HCT116 (cell line): ENCODE measurements around the gene TAAR8. TPM values are rescaled to one million over a fixed set of nuclear protein-coding genes. Genes with fewer than 3 reads are reported as not detected.

Experiments
- ATAC-seq: fragments of 200-7000 bp; cut with Tn5 transposase; 2 replicates; pipeline ENCODE4 v1.9.1; 2020; ENCODE audit warnings: mild to moderate bottlenecking, moderate library complexity
- BruUV-seq: library from RNA; stranded (reverse); fragments of 400-500 nt; replicated peaks from 2 replicates; lab custom pipeline; 2021; lab: Mats Ljungman, UMichigan
- CTCF ChIA-PET: fragments of 300-600 bp; sonication (Branson Sonifier 250); formaldehyde crosslinking; loops from one replicate; lab custom pipeline; 2021; ENCODE audit warnings: antibody characterized with exemption; lab: Charles Lee
- POLR2A ChIA-PET: fragments of 300-600, 350-600 bp; sonication (Branson Sonifier 250); formaldehyde crosslinking; loops from one replicate; lab custom pipeline; 2021; ENCODE audit warnings: antibody characterized with exemption; lab: Charles Lee
- RAD21 ChIA-PET, 2 experiments: fragments of 300-600 bp; sonication (Branson Sonifier 250); formaldehyde crosslinking; loops; one replicate each; lab custom pipeline; 2023; ENCODE audit warnings: low total read pairs in 2 of 2; ENCODE audit not compliant: uncharacterized antibody in 2 of 2, unreplicated experiment in 2 of 2, low non-redundant PET in 1 of 2; lab: Charles Lee
- DNase-seq: peaks from one replicate; pipeline ENCODE4 v3.0.0-alpha.2; 2010; ENCODE audit warnings: low read depth, low spot score
- H2AFZ ChIP-seq: fragments of 200-600 bp; shearing (Covaris generic), sonication (generic); 2 replicates; pipeline ENCODE4 v1.6.1; 2017; ENCODE audit warnings: low read depth, mixed run types, mixed read lengths, antibody characterized with exemption, low read length; ENCODE audit not compliant: poor library complexity, severe bottlenecking
- H3K27ac ChIP-seq: 2 replicates; pipeline ENCODE4 v1.5.1; 2012; ENCODE audit warnings: low read depth, low read length
- H3K27me3 ChIP-seq: fragments of 200-600 bp; sonication (generic); 2 replicates; pipeline ENCODE4 v1.6.1; 2016; ENCODE audit warnings: mixed run types, low read length, mixed read lengths; ENCODE audit not compliant: insufficient read depth
- H3K36me3 ChIP-seq, 2 experiments: fragments of 200-500 bp in 1 of 2; fragments of 200-600 bp in 1 of 2; sonication (Bioruptor generic) in 1 of 2; sonication (generic) in 1 of 2; 2 replicates each; pipeline versions ENCODE4 v1.5.1 to v1.6.1; 2014 to 2016; ENCODE audit warnings: low read length in 2 of 2, inconsistent platforms in 1 of 2, mixed read lengths in 1 of 2, mixed run types in 1 of 2; ENCODE audit not compliant: insufficient read depth in 2 of 2, control insufficient read depth in 1 of 2
- H3K4me1 ChIP-seq, 2 experiments: fragments of 200-600 bp in 1 of 2; sonication (generic) in 1 of 2; 2 replicates each; pipeline versions ENCODE4 v1.5.1 to v1.6.1; 2012 to 2017; ENCODE audit warnings: low read length in 2 of 2, inconsistent platforms in 1 of 2, mild to moderate bottlenecking in 1 of 2, mixed read lengths in 1 of 2, mixed run types in 1 of 2, moderate library complexity in 1 of 2; ENCODE audit not compliant: insufficient read depth in 2 of 2, control insufficient read depth in 1 of 2
- H3K4me2 ChIP-seq: fragments of 200-600 bp; sonication (generic); 2 replicates; pipeline ENCODE4 v1.6.1; 2017; ENCODE audit warnings: mixed run types, low read length, mixed read lengths
- H3K4me3 ChIP-seq, 2 experiments: fragments of 200-600 bp in 1 of 2; sonication (generic) in 1 of 2; replicated peaks in 1 of 2; 2 replicates each; pipeline ENCODE4 v1.5.1; 2011 to 2016; ENCODE audit warnings: low read length in 2 of 2, control low read depth in 1 of 2, low read depth in 1 of 2, mild to moderate bottlenecking in 1 of 2, mixed read lengths in 1 of 2, mixed run types in 1 of 2
- H3K79me2 ChIP-seq: fragments of 200-600 bp; sonication (generic); 2 replicates; pipeline ENCODE4 v1.6.1; 2017; ENCODE audit warnings: mild to moderate bottlenecking, mixed run types, low read length, moderate library complexity, mixed read lengths; ENCODE audit not compliant: insufficient read depth
- H3K9ac ChIP-seq: fragments of 200-600 bp; sonication (generic); 2 replicates; pipeline ENCODE4 v1.6.1; 2016; ENCODE audit warnings: low read length, mixed read lengths
- H3K9me2 ChIP-seq: fragments of 200-600 bp; sonication (generic), shearing (Covaris generic); 2 replicates; pipeline ENCODE4 v1.6.1; 2017; ENCODE audit warnings: mixed run types, mild to moderate bottlenecking, moderate library complexity; ENCODE audit not compliant: insufficient read depth
- H3K9me3 ChIP-seq, 2 experiments: fragments of 200-500 bp in 1 of 2; fragments of 200-600 bp in 1 of 2; sonication (Bioruptor generic) in 1 of 2; sonication (generic) in 1 of 2; 2 replicates each; pipeline ENCODE4 v1.6.1; 2014 to 2017; ENCODE audit warnings: low read length in 2 of 2, mixed read lengths in 2 of 2, inconsistent platforms in 1 of 2, low read depth in 1 of 2, mild to moderate bottlenecking in 1 of 2, mixed run types in 1 of 2, moderate library complexity in 1 of 2; ENCODE audit not compliant: control insufficient read depth in 1 of 2, insufficient read depth in 1 of 2
- H4K20me1 ChIP-seq: fragments of 200-600 bp; sonication (generic), shearing (Covaris generic); 2 replicates; pipeline ENCODE4 v1.6.1; 2017; ENCODE audit warnings: mixed run types, mild to moderate bottlenecking, moderate library complexity; ENCODE audit not compliant: insufficient read depth
- CBX3 ChIP-seq: IDR thresholded peaks from 2 replicates; pipeline ENCODE4 v1.6.1; 2012; ENCODE audit warnings: low read depth
- CEBPB ChIP-seq: IDR thresholded peaks from 2 replicates; pipeline ENCODE4 v1.6.1; 2012; ENCODE audit warnings: low read depth
- ELF1 ChIP-seq: IDR thresholded peaks from 2 replicates; pipeline ENCODE4 v1.6.1; 2012; ENCODE audit warnings: low read depth, borderline replicate concordance
- EZH2 ChIP-seq: fragments of 200-600 bp; sonication (generic); IDR thresholded peaks from 2 replicates; pipeline ENCODE4 v1.6.1; 2017; ENCODE audit warnings: antibody characterized with exemption, mixed run types
- EZH2phosphoT487 ChIP-seq: fragments of 200-600 bp; IDR thresholded peaks from 2 replicates; pipeline ENCODE4 v1.6.1; 2018; ENCODE audit warnings: antibody characterized with exemption, borderline replicate concordance
- FOSL1 ChIP-seq: IDR thresholded peaks from 2 replicates; pipeline ENCODE4 v1.6.1; 2012; ENCODE audit warnings: low read depth
- JUND ChIP-seq: IDR thresholded peaks from 2 replicates; pipeline ENCODE4 v1.6.1; 2012
- POLR2AphosphoS5 ChIP-seq: IDR thresholded peaks from 2 replicates; pipeline ENCODE4 v1.6.1; 2011; ENCODE audit warnings: mild to moderate bottlenecking, low read depth, low read length, moderate library complexity
- RAD21 ChIP-seq: IDR thresholded peaks from 2 replicates; pipeline ENCODE4 v1.6.1; 2012; ENCODE audit warnings: low read depth, mild to moderate bottlenecking
- SIN3A ChIP-seq: IDR thresholded peaks from 2 replicates; pipeline ENCODE4 v1.6.1; 2012; ENCODE audit warnings: low read depth
- TCF7L2 ChIP-seq: IDR thresholded peaks from 2 replicates; pipeline ENCODE4 v1.7.0; 2011; ENCODE audit warnings: borderline replicate concordance, inconsistent platforms; ENCODE audit not compliant: insufficient read depth, insufficient read length; ENCODE audit errors: extremely low read depth
- YY1 ChIP-seq: IDR thresholded peaks from 2 replicates; pipeline ENCODE4 v1.6.1; 2011; ENCODE audit warnings: low read length, low read depth, moderate library complexity, mild to moderate bottlenecking; ENCODE audit not compliant: insufficient replicate concordance; ENCODE audit errors: extremely low read depth
- intact Hi-C: fragments of 100-400 bp; cut with micrococcal nuclease; formaldehyde crosslinking; loops from 2 replicates; pipeline ENCODE4 v1.10.0; 2022
- total RNA-seq: library from RNA; stranded (reverse); gene quantifications from one replicate; pipeline ENCODE4 v1.2.1, GENCODE V29; 2021; ENCODE audit not compliant: unreplicated experiment
- TF ChIP-seq, protein P1 (sequence below): IDR thresholded peaks from 2 replicates; pipeline ENCODE4 v1.6.1; 2012
- TF ChIP-seq, protein P2 (sequence below), 3 experiments: fragments of 200-600 bp in 1 of 3; sonication (generic) in 1 of 3; IDR thresholded peaks in 2 of 3; conservative IDR thresholded peaks in 1 of 3; 2 replicates each; pipeline ENCODE4 v1.5.1; 2012 to 2017; ENCODE audit warnings: low read depth in 2 of 3, low read length in 2 of 3, antibody characterized with exemption in 1 of 3, borderline replicate concordance in 1 of 3, control low read depth in 1 of 3, mild to moderate bottlenecking in 1 of 3, mixed read lengths in 1 of 3, mixed run types in 1 of 3, moderate library complexity in 1 of 3; ENCODE audit not compliant: insufficient read depth in 1 of 3
- TF ChIP-seq, protein P3 (sequence below): IDR thresholded peaks from 2 replicates; pipeline ENCODE4 v1.6.1; 2012; ENCODE audit warnings: low read depth

TAAR8 gene
- total RNA-seq, 1 experiment from 2014 or later = not detected

- no peaks in the 10 kb centered on the region for H3K9me3 ChIP-seq
- no peak for DNase-seq
- no peak overlapping the region for H3K4me2 ChIP-seq
- TF ChIP-seq RAD21 (no peak), FOSL1 (no peak), CBX3 (no peak), ELF1 (no peak), EZH2phosphoT487 (no peak), TCF7L2 (no peak), POLR2AphosphoS5 (no peak), SIN3A (no peak), CEBPB (no peak), JUND (no peak), YY1 (no peak), EZH2 (no peak)
- TF ChIP-seq, protein P1, sequence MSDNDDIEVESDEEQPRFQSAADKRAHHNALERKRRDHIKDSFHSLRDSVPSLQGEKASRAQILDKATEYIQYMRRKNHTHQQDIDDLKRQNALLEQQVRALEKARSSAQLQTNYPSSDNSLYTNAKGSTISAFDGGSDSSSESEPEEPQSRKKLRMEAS = no peak
- TF ChIP-seq, protein P2, sequence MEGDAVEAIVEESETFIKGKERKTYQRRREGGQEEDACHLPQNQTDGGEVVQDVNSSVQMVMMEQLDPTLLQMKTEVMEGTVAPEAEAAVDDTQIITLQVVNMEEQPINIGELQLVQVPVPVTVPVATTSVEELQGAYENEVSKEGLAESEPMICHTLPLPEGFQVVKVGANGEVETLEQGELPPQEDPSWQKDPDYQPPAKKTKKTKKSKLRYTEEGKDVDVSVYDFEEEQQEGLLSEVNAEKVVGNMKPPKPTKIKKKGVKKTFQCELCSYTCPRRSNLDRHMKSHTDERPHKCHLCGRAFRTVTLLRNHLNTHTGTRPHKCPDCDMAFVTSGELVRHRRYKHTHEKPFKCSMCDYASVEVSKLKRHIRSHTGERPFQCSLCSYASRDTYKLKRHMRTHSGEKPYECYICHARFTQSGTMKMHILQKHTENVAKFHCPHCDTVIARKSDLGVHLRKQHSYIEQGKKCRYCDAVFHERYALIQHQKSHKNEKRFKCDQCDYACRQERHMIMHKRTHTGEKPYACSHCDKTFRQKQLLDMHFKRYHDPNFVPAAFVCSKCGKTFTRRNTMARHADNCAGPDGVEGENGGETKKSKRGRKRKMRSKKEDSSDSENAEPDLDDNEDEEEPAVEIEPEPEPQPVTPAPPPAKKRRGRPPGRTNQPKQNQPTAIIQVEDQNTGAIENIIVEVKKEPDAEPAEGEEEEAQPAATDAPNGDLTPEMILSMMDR (IDR thresholded peaks at IDR 0.05 in 2 of 3, conservative IDR thresholded peaks at IDR 0.05 in 1 of 3; ENCODE audit: borderline replicate concordance in 1 of 3, insufficient read depth in 1 of 3, low read depth in 2 of 3, low read length in 2 of 3) = no peak
- TF ChIP-seq, protein P3, sequence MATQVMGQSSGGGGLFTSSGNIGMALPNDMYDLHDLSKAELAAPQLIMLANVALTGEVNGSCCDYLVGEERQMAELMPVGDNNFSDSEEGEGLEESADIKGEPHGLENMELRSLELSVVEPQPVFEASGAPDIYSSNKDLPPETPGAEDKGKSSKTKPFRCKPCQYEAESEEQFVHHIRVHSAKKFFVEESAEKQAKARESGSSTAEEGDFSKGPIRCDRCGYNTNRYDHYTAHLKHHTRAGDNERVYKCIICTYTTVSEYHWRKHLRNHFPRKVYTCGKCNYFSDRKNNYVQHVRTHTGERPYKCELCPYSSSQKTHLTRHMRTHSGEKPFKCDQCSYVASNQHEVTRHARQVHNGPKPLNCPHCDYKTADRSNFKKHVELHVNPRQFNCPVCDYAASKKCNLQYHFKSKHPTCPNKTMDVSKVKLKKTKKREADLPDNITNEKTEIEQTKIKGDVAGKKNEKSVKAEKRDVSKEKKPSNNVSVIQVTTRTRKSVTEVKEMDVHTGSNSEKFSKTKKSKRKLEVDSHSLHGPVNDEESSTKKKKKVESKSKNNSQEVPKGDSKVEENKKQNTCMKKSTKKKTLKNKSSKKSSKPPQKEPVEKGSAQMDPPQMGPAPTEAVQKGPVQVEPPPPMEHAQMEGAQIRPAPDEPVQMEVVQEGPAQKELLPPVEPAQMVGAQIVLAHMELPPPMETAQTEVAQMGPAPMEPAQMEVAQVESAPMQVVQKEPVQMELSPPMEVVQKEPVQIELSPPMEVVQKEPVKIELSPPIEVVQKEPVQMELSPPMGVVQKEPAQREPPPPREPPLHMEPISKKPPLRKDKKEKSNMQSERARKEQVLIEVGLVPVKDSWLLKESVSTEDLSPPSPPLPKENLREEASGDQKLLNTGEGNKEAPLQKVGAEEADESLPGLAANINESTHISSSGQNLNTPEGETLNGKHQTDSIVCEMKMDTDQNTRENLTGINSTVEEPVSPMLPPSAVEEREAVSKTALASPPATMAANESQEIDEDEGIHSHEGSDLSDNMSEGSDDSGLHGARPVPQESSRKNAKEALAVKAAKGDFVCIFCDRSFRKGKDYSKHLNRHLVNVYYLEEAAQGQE = no peak
- H4K20me1 ChIP-seq = no peaks in the 10 kb centered on the region
- H3K9ac ChIP-seq = no peak overlapping the region
- no peak overlapping the region for H2AFZ ChIP-seq
- intact Hi-C loops = no loop called here
- no peak overlapping the region for H3K27ac ChIP-seq
- no peaks in the 10 kb centered on the region for H3K9me2 ChIP-seq
- no peak overlapping the region for H3K4me3 ChIP-seq
- ChIA-PET POLR2A (no interaction called here), RAD21 (no interaction called here), CTCF (no interaction called here)
- no peak for ATAC-seq
- no peaks in the 10 kb centered on the region for H3K79me2 ChIP-seq
- no TSS peak for BruUV-seq
- H3K4me1 ChIP-seq = no peaks in the 10 kb centered on the region
- H3K27me3 ChIP-seq = no peaks in the 10 kb centered on the region
- H3K36me3 ChIP-seq = no peaks in the 10 kb centered on the region
These were observed 32.2 kb downstream of the TAAR8 start for GRCh38 chr6:132584698-132585097.
